ENCODE data around the gene MC3R. TPM values are rescaled to one million over a fixed set of nuclear protein-coding genes. Genes with fewer than 3 reads are reported as not detected.

Gene MC3R
- total RNA-seq, 4 donors from 2014 or later: not detected

GRCh38 chr20:56274156-56274555 is 25.6 kb downstream of the MC3R start:
- Histone ChIP-seq H3K4me1 (no peaks in the 10 kb centered on the region), H3K4me3 (no peak overlapping the region), H3K36me3 (no peaks in the 10 kb centered on the region), H3K27ac (no peak overlapping the region), H3K9me3 (no peaks in the 10 kb centered on the region), H3K27me3 (no peaks in the 10 kb centered on the region)
- DNase-seq: no peak
- no peak for TF ChIP-seq POLR2A (IDR thresholded peaks at IDR 0.05)
- no peak for TF ChIP-seq CTCF (IDR thresholded peaks at IDR 0.05)

- no peaks in the 10 kb centered on the region for H3K9me3 ChIP-seq
- no peaks in the 10 kb centered on the region for H3K27me3 ChIP-seq
- TF ChIP-seq POLR2A (IDR thresholded peaks at IDR 0.05) (no peak), CTCF (IDR thresholded peaks at IDR 0.05) (no peak)
These were observed 29.7 kb downstream of the MC3R start for GRCh38 chr20:56278196-56278595.

GRCh38 chr20:56285496-56285895 is 37.0 kb downstream of the MC3R start:
- no peak overlapping the region for H3K27ac ChIP-seq
- no peaks in the 10 kb centered on the region for H3K4me1 ChIP-seq
- no peak for TF ChIP-seq CTCF (IDR thresholded peaks at IDR 0.05)
- TF ChIP-seq POLR2A (IDR thresholded peaks at IDR 0.05): no peak
- DNase-seq: no peak
- H3K9me3 ChIP-seq: no peaks in the 10 kb centered on the region
- no peak overlapping the region for H3K4me3 ChIP-seq
- H3K27me3 ChIP-seq: no peaks in the 10 kb centered on the region
- no peaks in the 10 kb centered on the region for H3K36me3 ChIP-seq

More at GRCh38 chr20:56278196-56278595, 29.7 kb downstream of the MC3R start:
- H3K27ac ChIP-seq: no peak overlapping the region
- H3K4me1 ChIP-seq: no peaks in the 10 kb centered on the region
- DNase-seq: no peak
- H3K4me3 ChIP-seq: no peak overlapping the region
- H3K36me3 ChIP-seq: no peaks in the 10 kb centered on the region

GRCh38 chr20:56289652-56290051 is 41.1 kb downstream of the MC3R start:
- Histone ChIP-seq H3K27me3 (no peaks in the 10 kb centered on the region), H3K4me1 (no peaks in the 10 kb centered on the region), H3K36me3 (no peaks in the 10 kb centered on the region), H3K9me3 (no peaks in the 10 kb centered on the region), H3K4me3 (no peak overlapping the region), H3K27ac (no peak overlapping the region)
- DNase-seq: no peak
- TF ChIP-seq CTCF (IDR thresholded peaks at IDR 0.05) (no peak), POLR2A (IDR thresholded peaks at IDR 0.05) (no peak)

- no peak for TF ChIP-seq CTCF (IDR thresholded peaks at IDR 0.05)
- no peak for TF ChIP-seq POLR2A (IDR thresholded peaks at IDR 0.05)
- no peak overlapping the region for H3K4me3 ChIP-seq
- no peaks in the 10 kb centered on the region for H3K27me3 ChIP-seq
- H3K36me3 ChIP-seq: no peaks in the 10 kb centered on the region
- no peaks in the 10 kb centered on the region for H3K9me3 ChIP-seq
- H3K27ac ChIP-seq: no peak overlapping the region
- H3K4me1 ChIP-seq: no peaks in the 10 kb centered on the region
- no peak for DNase-seq
These were observed 50.8 kb downstream of the MC3R start for GRCh38 chr20:56299362-56299761.

Small RNAs within 50 kb of the gene (small RNA-seq; reads per million reads assigned to genes)
- gene RNA5SP487: 0 reads per million in 2 donors

Other genes with a start within 250 kb of the MC3R start
- under 1 TPM in 1 of 4 donors, not detected in 3; 0.35 TPM for gene CBLN4, start 243.2 kb upstream of the MC3R start, total RNA-seq
- 10 to 100 TPM; 14.0 to 21.4 (median 16.8) TPM for gene FAM210B, start 110.2 kb downstream of the MC3R start, total RNA-seq
- 1 to 10 TPM; 4.7 to 7.7 (median 6.5) TPM for gene AURKA, start 143.5 kb downstream of the MC3R start, total RNA-seq
- gene CSTF1, start 143.9 kb downstream of the MC3R start, total RNA-seq: 10 to 100 TPM in 3 of 4 donors, 1 to 10 TPM in 1; 4.8 to 28.9 (median 14.3) TPM
- gene CASS4, start 163.5 kb downstream of the MC3R start, total RNA-seq: 1 to 10 TPM in 2 of 4 donors, under 1 TPM in 2; 0.47 to 3.3 (median 1.2) TPM
- 10 to 100 TPM; 36.3 to 53.8 (median 48.4) TPM for gene RTF2, start 219.9 kb downstream of the MC3R start, total RNA-seq